Adipocyte (in vitro differentiated cells): ENCODE measurements around the gene PLK2.

ENCODE experiments used
- DNase-seq: peaks from one replicate; pipeline ENCODE4 v3.0.0-alpha.2; 2015; ENCODE audit warnings: low read depth
- H3K27me3 ChIP-seq: replicated peaks from 2 replicates; pipeline ENCODE4 v1.7.0; 2013; ENCODE audit warnings: mild to moderate bottlenecking, low read length, moderate library complexity; ENCODE audit not compliant: control insufficient read depth, insufficient read depth
- H3K36me3 ChIP-seq: 2 replicates; pipeline ENCODE4 v1.7.0; 2013; ENCODE audit warnings: low read length, mild to moderate bottlenecking, moderate library complexity; ENCODE audit not compliant: control insufficient read depth, insufficient read depth, severe bottlenecking
- H3K4me1 ChIP-seq: 2 replicates; pipeline ENCODE4 v1.7.0; 2013; ENCODE audit warnings: mild to moderate bottlenecking, low read length, moderate library complexity; ENCODE audit not compliant: control insufficient read depth, insufficient read depth
- H3K4me3 ChIP-seq: 2 replicates; pipeline ENCODE4 v1.7.0; 2013; ENCODE audit warnings: mild to moderate bottlenecking, low read length, moderate library complexity
- H3K9ac ChIP-seq: 2 replicates; pipeline ENCODE4 v1.7.0; 2013; ENCODE audit warnings: mild to moderate bottlenecking, low read length, moderate library complexity
- H3K9me3 ChIP-seq: 2 replicates; pipeline ENCODE4 v1.7.0; 2013; ENCODE audit warnings: mild to moderate bottlenecking, low read length, moderate library complexity; ENCODE audit not compliant: control insufficient read depth

The PLK2 gene

GRCh38 chr5:58456026-58456425 lies 3.9 kb downstream of the PLK2 start:
- Histone ChIP-seq H3K36me3 (peaks cover 47% of the 10 kb centered on the region), H3K27me3 (no peaks in the 10 kb centered on the region), H3K9ac (no peak overlapping the region), H3K4me3 (peak overlapping the region; percentile 93), H3K4me1 (peaks cover 17% of the 10 kb centered on the region), H3K9me3 (no peaks in the 10 kb centered on the region)
- DNase-seq, result no peak

- H3K9ac ChIP-seq, result no peak overlapping the region
- no peak for DNase-seq
- peaks cover 47% of the 10 kb centered on the region for H3K36me3 ChIP-seq
- H3K9me3 ChIP-seq, result no peaks in the 10 kb centered on the region
- H3K4me3 ChIP-seq, result no peak overlapping the region
- no peaks in the 10 kb centered on the region for H3K27me3 ChIP-seq
- peaks cover 17% of the 10 kb centered on the region for H3K4me1 ChIP-seq
Measured at GRCh38 chr5:58455480-58455879, 4.4 kb downstream of the PLK2 start.

- peaks cover 47% of the 10 kb centered on the region for H3K36me3 ChIP-seq
- H3K27me3 ChIP-seq, result no peaks in the 10 kb centered on the region
- no peak overlapping the region for H3K4me3 ChIP-seq
- no peak overlapping the region for H3K9ac ChIP-seq
- DNase-seq, result no peak
- peaks cover 17% of the 10 kb centered on the region for H3K4me1 ChIP-seq
- H3K9me3 ChIP-seq, result no peaks in the 10 kb centered on the region
Measured at GRCh38 chr5:58455066-58455465, 4.8 kb downstream of the PLK2 start.

- no peak overlapping the region for H3K4me3 ChIP-seq
- H3K9me3 ChIP-seq, result no peaks in the 10 kb centered on the region
- DNase-seq, result no peak
- no peak overlapping the region for H3K9ac ChIP-seq
- no peaks in the 10 kb centered on the region for H3K27me3 ChIP-seq
- H3K4me1 ChIP-seq, result peaks cover 17% of the 10 kb centered on the region
- peaks cover 47% of the 10 kb centered on the region for H3K36me3 ChIP-seq
Measured at GRCh38 chr5:58454025-58454424, 5.9 kb downstream of the PLK2 start.

- Histone ChIP-seq H3K4me3 (no peak overlapping the region), H3K36me3 (peaks cover 47% of the 10 kb centered on the region)
Measured at GRCh38 chr5:58453306-58453705, 6.6 kb downstream of the PLK2 start.

GRCh38 chr5:58452566-58453258 lies 7.2 kb downstream of the PLK2 start:
- Histone ChIP-seq H3K4me1 (peaks cover 5% of the 10 kb centered on the region), H3K4me3 (no peak overlapping the region), H3K36me3 (peaks cover 45% of the 10 kb centered on the region), H3K27me3 (no peaks in the 10 kb centered on the region), H3K9me3 (no peaks in the 10 kb centered on the region), H3K9ac (no peak overlapping the region)
- peak; percentile 50 for DNase-seq

More at GRCh38 chr5:58453306-58453705, 6.6 kb downstream of the PLK2 start:
- H3K27me3 ChIP-seq, result no peaks in the 10 kb centered on the region
- H3K9ac ChIP-seq, result no peak overlapping the region
- no peak for DNase-seq
- H3K4me1 ChIP-seq, result peaks cover 11% of the 10 kb centered on the region
- no peaks in the 10 kb centered on the region for H3K9me3 ChIP-seq

- DNase-seq, result no peak
- Histone ChIP-seq H3K9me3 (no peaks in the 10 kb centered on the region), H3K4me3 (no peak overlapping the region), H3K27me3 (no peaks in the 10 kb centered on the region), H3K9ac (no peak overlapping the region), H3K4me1 (peaks cover 3% of the 10 kb centered on the region), H3K36me3 (peaks cover 37% of the 10 kb centered on the region)
Measured at GRCh38 chr5:58451732-58452565, 7.9 kb downstream of the PLK2 start.

GRCh38 chr5:58450811-58451629 lies 8.9 kb downstream of the PLK2 start:
- DNase-seq, result no peak
- no peaks in the 10 kb centered on the region for H3K27me3 ChIP-seq
- H3K4me1 ChIP-seq, result peaks cover 3% of the 10 kb centered on the region

GRCh38 chr5:58450018-58450417 lies 9.9 kb downstream of the PLK2 start:
- Histone ChIP-seq H3K27me3 (no peaks in the 10 kb centered on the region), H3K4me1 (peaks cover 3% of the 10 kb centered on the region), H3K9me3 (no peaks in the 10 kb centered on the region), H3K9ac (no peak overlapping the region), H3K36me3 (peaks cover 18% of the 10 kb centered on the region), H3K4me3 (no peak overlapping the region)
- no peak for DNase-seq

More at GRCh38 chr5:58450811-58451629, 8.9 kb downstream of the PLK2 start:
- H3K36me3 ChIP-seq, result peaks cover 28% of the 10 kb centered on the region
- H3K9me3 ChIP-seq, result no peaks in the 10 kb centered on the region
- no peak overlapping the region for H3K4me3 ChIP-seq
- H3K9ac ChIP-seq, result no peak overlapping the region

GRCh38 chr5:58447226-58447625 lies 12.7 kb downstream of the PLK2 start:
- Histone ChIP-seq H3K4me1 (peaks cover 3% of the 10 kb centered on the region), H3K9me3 (no peaks in the 10 kb centered on the region), H3K27me3 (no peaks in the 10 kb centered on the region), H3K36me3 (no peaks in the 10 kb centered on the region), H3K9ac (no peak overlapping the region), H3K4me3 (no peak overlapping the region)
- peak; percentile 45 for DNase-seq

- Histone ChIP-seq H3K4me3 (no peak overlapping the region), H3K36me3 (no peaks in the 10 kb centered on the region), H3K27me3 (no peaks in the 10 kb centered on the region), H3K9me3 (no peaks in the 10 kb centered on the region), H3K9ac (no peak overlapping the region), H3K4me1 (peaks cover 3% of the 10 kb centered on the region)
- no peak for DNase-seq
Measured at GRCh38 chr5:58446024-58446423, 13.9 kb downstream of the PLK2 start.
